HuH-7.5 (cell line): ENCODE data around the gene VCAM1.
"Not testable (repeated sequence)": the region's sequence is repeated elsewhere in the genome, so short reads cannot be mapped to it uniquely, and the experiment has no call there.

ENCODE experiments used
- DNase-seq: peaks from one replicate; pipeline ENCODE4 v3.0.0; 2011; ENCODE audit warnings: low spot score

The VCAM1 gene, protein sequence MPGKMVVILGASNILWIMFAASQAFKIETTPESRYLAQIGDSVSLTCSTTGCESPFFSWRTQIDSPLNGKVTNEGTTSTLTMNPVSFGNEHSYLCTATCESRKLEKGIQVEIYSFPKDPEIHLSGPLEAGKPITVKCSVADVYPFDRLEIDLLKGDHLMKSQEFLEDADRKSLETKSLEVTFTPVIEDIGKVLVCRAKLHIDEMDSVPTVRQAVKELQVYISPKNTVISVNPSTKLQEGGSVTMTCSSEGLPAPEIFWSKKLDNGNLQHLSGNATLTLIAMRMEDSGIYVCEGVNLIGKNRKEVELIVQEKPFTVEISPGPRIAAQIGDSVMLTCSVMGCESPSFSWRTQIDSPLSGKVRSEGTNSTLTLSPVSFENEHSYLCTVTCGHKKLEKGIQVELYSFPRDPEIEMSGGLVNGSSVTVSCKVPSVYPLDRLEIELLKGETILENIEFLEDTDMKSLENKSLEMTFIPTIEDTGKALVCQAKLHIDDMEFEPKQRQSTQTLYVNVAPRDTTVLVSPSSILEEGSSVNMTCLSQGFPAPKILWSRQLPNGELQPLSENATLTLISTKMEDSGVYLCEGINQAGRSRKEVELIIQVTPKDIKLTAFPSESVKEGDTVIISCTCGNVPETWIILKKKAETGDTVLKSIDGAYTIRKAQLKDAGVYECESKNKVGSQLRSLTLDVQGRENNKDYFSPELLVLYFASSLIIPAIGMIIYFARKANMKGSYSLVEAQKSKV

DNA sequence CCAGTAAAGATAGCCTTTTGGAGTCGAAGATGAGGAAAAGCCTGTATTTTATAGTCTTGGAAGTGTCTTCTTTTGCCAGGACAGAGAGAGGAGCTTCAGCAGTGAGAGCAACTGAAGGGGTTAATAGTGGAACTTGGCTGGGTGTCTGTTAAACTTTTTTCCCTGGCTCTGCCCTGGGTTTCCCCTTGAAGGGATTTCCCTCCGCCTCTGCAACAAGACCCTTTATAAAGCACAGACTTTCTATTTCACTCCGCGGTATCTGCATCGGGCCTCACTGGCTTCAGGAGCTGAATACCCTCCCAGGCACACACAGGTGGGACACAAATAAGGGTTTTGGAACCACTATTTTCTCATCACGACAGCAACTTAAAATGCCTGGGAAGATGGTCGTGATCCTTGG, at the start of gene VCAM1:
TSS of gene VCAM1 (plus strand) at position 253 of the 400 bp plus-strand sequence. CDS start at position 372, 119 bp downstream.
- DNase-seq: no peak

DNA sequence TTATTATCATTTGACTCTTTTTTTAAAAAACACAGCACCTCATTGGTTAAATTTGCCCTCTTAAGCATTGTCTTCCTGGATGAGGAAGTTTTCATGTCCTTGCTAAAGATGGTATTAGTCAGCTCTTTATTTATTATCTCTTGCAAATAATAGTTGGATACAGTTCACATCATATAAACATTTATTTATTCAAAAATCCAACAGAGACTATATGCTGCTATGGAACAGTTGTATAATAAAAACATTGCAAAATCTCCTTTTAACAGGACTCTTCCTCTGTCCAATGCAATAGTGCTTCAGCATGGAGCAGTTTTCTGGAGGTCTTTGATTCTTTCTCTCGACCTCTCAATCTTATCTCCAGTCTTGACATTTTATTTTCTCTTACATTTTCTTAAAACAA, 49.5 kb upstream of the VCAM1 start:
- DNase-seq: no peak

GRCh38 chr1:100671601-100672000, 47.9 kb upstream of the VCAM1 start:
- no peak for DNase-seq

DNA sequence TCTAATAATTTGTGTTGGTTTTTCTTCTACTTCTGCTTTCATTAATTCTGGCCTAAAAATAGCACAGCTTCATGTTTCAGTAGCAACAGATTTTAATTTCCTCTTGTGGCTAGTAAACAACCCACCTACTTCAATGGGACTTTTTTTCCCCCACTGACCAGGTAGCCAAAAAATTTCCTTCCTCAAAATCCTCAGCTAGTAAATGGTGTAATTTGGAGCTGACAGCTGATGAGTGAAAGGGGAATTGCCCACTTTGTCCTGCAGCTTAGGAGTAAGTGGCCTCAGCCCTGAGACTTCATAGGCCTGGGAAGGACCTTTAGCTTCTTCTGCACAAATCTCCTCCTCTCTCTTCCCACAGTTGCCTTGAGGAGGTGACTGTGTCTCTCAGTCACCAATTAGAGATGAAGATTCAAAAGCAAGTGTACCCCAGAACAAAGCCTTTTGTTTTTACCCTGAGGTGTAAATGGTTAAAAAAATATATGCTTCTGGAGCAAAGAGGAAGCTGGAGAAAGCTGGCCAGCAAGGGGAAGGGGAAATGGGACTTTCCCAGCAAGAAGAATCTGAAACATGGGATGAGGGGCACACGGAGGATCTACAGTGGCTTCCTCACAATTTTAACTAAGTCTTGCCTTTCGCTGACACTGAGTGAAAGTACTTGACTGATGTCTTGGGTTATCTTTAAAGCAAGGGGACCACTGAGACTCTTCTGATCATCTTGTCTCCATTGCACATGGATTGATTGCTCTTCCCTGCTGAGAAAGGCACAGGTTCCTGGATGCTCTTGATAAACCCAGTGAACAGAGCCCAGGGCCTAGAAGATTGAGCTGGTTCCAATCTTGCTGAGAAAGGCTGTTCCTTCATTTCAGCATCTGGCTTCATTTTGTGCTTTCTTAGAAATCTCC, 35.8 kb upstream of the VCAM1 start:
- DNase-seq: no peak

DNA sequence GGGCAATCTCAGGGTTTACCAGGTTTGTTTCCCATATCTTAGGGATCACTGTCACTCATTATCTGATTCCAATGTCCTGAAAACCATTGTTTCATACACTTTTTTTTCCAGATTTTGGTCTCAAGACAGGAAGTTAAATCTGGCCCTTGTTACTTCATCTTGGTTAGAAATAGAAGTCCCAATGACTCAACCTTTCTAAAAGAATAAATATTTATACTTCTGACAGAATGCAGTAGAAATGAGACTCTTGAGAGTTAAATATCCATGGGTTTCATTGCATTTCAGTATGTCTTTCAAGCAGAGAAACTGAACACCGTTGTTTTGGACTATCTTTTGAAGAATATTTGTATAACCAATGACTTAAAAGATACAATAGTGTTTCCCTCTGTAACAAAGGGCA, 19.8 kb upstream of the VCAM1 start:
- DNase-seq: no peak

GRCh38 chr1:100700586-100700985, 19.0 kb upstream of the VCAM1 start:
- no peak for DNase-seq

DNA sequence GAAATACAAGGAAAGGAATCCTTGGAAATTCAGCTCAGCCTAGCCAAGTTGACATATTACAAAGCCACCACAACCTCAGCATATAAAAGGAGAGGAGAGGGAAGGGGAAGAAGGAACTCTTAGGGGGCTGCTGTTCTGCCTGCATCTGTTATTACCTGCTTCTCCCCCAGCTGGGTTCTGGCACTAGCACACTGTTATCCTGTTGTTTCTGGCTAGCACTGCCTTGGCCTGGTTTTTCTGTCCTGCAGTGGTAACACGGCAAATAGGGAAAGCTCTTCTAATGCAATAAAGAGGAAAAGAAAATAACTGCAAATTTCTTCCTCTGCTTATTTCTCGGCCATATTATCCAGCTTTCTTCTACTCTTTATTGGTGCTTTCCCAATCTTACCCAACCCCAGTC, 16.5 kb upstream of the VCAM1 start:
- no peak for DNase-seq

- no peak for DNase-seq
Measured at GRCh38 chr1:100703716-100704115, 15.8 kb upstream of the VCAM1 start.

DNA sequence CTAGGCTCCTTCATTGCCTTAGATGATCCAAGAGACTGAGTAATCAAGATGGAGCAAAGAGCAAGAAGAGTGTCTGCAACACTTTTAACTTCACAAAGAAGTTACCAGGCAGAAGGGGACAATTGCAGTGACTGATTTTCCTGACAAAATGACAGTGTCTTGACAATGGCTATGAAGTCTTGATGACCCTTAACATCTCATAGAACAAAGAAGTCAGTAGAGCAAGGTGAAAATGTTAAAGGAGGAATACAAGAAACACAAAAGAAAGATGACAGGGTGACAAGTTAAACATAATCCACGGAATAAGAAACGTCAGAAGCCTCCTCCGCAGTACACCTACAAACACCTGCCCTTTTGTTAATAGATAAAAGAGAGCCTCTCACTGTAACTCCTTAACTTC, 15.1 kb upstream of the VCAM1 start:
- DNase-seq: no peak

DNA sequence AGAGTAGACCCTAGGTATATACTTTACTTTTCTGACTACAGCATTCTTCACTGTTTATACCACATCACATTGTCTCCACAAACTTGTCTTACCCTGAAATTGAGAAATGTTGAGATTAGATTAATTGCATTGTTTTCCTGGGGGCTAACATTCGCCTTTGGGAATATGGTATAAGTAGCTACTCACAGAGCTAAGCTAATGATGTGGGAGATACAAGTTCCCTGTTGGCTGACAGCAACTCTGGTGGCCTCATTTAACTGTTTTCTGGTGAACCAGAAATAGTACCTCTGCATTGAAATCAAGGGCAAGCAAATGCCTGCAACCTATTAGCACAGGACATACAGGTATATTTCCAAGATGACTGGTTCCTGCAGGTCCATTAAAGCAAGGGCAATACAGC, 13.2 kb upstream of the VCAM1 start:
- no peak for DNase-seq

DNA sequence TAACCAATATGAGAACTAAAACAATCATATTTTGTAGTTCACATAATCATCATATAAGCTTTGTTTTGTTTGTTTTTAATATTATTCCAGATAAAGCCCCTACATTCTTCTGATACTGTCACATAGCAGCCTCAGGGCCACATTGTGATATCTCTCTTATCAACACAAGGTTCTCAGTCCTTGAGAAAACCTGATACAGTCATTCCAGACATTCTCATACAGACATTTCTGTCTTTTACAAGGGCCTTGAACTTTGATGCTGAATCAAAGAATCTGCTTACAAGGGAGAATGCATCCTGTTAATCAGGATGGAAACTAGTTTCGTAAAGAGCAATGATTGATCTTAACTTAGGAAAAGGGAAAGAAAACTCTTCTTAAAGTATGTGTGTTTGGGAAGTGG, 12.7 kb upstream of the VCAM1 start:
- no peak for DNase-seq

DNA sequence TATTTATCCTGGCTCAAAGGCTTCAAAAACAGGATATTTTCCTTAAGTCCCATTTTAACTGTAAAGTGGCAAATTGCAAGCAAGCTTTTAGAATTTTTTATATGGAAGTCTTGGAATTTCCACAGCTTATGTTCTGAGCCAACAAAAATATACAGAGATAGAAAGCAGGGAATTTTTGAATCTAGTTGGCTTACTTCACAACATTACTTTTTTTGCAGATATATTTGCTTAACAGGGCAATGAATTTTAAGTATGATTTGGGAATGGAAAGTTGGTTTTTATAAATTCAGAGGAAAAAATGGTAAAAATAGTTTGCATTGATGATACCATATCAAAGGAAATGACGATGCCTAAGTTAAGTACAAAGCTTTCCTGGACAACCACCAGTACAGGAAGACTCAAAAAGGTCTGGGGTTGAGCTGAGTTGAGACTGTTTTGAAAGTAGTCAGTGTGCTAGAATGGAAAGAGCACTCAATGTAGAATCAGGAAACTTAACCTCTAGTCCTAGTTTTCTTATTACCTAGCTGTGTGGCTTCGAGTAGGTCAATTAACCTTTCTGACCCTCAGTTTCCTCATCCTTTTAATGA, 11.0 kb upstream of the VCAM1 start:
- no peak for DNase-seq

DNA sequence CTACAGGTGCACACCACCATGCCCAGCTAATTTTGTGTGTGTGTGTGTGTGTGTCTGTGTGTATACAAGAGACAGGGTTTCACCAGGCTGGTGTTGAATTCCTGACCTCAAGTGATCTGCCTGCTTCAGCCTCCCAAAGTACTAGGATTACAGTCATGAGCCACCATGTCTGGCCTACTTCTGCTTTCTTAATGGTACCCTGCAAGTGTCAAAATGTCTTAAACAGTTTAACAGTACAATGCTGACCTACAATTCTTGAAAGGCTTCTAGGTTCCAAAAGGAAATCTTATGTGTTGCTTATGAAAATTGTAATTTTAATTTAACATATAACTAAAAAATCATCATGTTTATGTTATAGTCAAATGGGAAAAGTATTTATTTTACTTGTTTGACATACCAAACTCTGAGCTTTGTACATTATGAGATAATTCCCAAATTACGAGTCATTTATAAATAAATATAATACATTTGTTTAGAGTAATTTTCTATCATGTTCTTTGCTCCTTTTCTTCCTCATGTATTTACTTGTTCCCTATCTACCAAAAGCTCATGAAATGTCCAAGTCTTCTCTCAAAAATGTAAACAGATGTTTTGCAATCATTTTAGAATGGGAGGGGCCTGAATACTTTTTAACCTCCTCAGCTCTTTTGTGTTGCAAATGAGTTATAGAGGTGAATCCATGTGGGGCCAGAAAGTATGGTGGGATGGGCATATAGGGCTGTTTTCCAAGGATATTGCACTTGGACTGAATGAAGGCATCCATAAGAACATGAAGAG, 8.4 kb upstream of the VCAM1 start:
- no peak for DNase-seq

GRCh38 chr1:100713027-100713426, 6.5 kb upstream of the VCAM1 start:
- DNase-seq: not testable (repeated sequence)

DNA sequence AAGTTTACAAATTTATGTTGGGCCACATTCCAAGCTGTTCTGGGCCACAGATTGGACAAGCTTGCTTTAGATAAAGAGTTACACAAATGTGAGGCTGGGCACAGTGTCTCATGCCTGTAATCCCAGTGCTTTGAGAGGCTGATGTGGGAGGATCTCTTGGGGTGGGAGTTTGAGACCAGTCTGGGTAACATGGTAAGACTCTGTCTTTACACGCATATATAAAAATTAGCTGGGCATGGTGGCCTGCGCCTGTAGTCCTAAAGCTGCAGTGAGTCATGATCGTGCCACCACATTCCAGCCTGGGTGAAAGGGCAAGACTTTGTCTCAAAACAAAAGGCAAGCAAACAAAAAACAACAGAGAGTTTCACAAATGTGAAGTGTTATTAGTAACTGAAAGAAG, 5.9 kb upstream of the VCAM1 start:
- DNase-seq: no peak

- DNase-seq: no peak
Measured at GRCh38 chr1:100714599-100714998, 4.9 kb upstream of the VCAM1 start.

GRCh38 chr1:100717218-100717617, 2.3 kb upstream of the VCAM1 start:
- no peak for DNase-seq

DNA sequence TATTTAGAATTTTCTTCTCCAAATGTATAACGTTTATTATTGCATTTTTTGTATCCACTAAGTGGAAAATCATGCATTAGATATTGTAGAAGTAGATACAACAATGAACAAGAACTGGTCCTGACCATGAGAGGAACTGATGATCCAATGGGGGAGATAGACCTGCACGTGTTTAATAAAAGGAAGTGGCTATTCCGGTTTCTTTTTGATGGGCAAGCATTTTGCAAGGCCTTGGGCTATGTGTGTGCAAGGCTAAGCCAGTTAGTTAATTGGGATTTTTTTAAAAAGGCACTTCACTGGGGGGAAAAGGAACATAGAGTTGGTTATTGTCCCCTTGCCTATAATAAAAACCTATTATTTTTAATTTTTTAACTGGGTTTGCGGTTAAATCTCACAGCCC, 961 bp upstream of the VCAM1 start:
- DNase-seq: no peak

DNA sequence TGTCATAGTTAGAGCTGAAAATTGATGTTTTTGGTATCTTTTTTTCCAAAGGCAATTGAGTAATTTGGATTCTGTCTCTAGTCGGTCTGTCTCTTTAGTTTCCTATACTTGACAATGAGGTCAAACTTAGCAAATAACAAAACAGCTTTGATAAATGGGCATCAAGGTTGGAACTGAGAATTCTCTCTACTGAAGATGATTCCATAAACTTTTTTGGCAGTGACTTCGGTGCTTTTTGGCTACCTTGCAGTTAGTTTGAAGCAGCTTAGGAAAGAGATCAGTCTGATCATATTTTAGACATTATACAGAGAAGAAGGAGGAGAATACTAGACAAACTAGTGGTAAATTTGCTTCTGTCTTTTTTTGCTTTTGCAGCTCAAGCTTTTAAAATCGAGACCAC, 559 bp downstream of the VCAM1 start:
- no peak for DNase-seq

- no peak for DNase-seq
Measured at GRCh38 chr1:100720751-100721150, 1.2 kb downstream of the VCAM1 start.

DNA sequence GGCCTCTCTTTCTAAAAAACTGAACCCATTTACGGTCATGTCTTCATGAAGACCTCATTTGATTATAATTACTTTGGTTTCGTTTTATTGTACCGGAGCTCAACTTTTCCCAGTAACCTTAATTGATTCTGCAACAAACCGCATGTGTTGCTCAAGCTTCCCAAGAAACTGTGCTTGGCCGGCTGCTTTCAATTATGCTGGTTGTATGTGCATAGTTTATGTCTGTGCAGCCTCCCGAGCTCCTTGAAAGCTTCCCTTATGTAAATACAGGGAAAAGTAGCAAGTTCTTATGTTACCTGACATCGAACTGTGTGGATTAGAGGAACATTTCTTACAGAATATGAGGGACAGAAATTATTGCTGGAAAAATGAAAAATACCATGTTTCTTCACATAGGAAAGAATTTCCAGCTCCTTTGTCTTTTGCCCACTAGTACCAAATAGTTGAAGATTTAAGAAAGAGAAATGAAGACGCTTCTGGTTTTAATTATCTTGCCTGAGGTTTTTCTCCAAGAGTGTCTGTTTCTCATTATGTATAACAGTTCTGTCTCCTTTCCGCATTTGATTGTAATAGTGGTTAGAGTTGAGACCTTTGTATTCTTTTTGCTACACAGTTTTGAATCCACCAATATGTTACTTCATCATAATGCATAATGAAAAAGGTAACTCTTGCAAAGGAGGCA, 2.1 kb downstream of the VCAM1 start:
- no peak for DNase-seq
